Measurements from ENCODE around the gene RBM4.
A peak's percentile ranks its signal among the peaks of the same experiment; 100 is the strongest.

- TF ChIP-seq, protein P1, sequence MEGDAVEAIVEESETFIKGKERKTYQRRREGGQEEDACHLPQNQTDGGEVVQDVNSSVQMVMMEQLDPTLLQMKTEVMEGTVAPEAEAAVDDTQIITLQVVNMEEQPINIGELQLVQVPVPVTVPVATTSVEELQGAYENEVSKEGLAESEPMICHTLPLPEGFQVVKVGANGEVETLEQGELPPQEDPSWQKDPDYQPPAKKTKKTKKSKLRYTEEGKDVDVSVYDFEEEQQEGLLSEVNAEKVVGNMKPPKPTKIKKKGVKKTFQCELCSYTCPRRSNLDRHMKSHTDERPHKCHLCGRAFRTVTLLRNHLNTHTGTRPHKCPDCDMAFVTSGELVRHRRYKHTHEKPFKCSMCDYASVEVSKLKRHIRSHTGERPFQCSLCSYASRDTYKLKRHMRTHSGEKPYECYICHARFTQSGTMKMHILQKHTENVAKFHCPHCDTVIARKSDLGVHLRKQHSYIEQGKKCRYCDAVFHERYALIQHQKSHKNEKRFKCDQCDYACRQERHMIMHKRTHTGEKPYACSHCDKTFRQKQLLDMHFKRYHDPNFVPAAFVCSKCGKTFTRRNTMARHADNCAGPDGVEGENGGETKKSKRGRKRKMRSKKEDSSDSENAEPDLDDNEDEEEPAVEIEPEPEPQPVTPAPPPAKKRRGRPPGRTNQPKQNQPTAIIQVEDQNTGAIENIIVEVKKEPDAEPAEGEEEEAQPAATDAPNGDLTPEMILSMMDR (IDR thresholded peaks at IDR 0.05): peak; percentile 87 to 99 (median 98)
- TF ChIP-seq POLR2A (IDR thresholded peaks at IDR 0.05): no peak
These were observed 56.3 kb downstream of the RBM4 start for GRCh38 chr11:66694732-66695207.

Data from adrenal gland (tissue), 5 donors.